ENCODE measurements around the gene STKLD1. TPM values are rescaled to one million over a fixed set of nuclear protein-coding genes. Genes with fewer than 3 reads are reported as not detected.

Gene STKLD1
- total and polyA plus RNA-seq, 9 of the 15 experiments (the other 6 are each of a cell fraction or from before 2014, with no cell fraction given): 0.10 to 0.65 (median 0.33) TPM; not detected in 2

DNA sequence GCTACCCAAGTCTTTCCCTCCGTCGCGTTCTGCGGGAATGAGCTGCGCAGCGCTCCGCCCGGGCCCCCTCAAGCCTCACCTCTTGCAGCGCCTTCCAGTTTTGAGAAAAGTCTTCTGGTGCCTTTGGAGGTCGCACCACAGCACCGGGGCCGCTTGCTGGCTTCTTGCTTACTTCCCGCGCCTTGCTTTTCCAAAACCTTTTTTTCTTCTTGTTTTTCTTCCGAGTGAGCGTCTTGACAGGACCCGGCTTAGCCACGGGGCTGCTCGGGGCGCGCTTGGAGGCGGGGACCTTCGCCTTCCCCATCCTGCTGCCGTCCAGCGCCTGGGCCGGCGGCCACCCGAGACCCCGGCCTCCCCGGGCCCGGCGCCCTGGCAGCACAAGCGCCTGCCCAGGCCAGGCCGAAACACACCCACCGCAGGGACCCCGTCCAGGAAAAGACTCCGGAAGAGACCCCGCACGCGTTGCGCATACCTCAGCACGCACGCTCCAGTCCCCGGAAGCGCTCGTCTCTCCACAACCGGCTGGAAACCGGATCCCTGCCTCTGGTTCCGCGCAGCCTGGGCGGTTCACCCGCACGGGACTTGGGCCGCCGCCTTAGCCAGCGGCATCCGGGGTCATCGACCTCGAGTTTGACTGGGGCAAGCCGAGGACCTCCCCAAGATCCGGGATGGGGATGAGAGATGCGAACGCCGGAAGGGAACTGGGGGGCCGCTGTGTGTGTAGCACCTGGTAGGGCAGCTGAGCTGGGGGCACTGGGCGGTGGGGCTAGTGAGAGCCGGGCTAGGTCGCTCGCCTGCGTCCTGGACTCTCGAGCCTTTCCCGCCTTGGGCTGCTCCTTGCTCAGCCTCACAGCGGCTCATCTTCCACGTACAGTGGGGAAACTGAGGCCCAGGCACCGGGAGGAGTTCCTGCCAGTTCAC, 41.6 kb downstream of the STKLD1 start, which contains the start of gene REXO4 (continued):
- TF ChIP-seq TEAD1 (CRISPR knock-in tag; IDR thresholded peaks at IDR 0.05) (peak; percentile 72 to 75; a peak in 3 of 4 replicates), TAF1 (IDR thresholded peaks at IDR 0.05; ENCODE audit: control insufficient read depth, extremely low read depth, insufficient read depth, low read length, severe bottlenecking) (peak; percentile 87), ZNF584 (CRISPR knock-in tag; IDR thresholded peaks at IDR 0.05; ENCODE audit: low read depth) (0 out of 2 replicates have a peak, but pooled peaks have one; percentile 62), BRF1 (IDR thresholded peaks at IDR 0.05; ENCODE audit: borderline replicate concordance, extremely low read depth, insufficient read length) (no peak), CTBP1 (IDR thresholded peaks at IDR 0.05; ENCODE audit: borderline replicate concordance) (peak; percentile 97), IRF2 (CRISPR knock-in tag; IDR thresholded peaks at IDR 0.05) (no peak), RBM15 (IDR thresholded peaks at IDR 0.05; ENCODE audit: insufficient read depth, low read length) (no peak), BHLHE40 (IDR thresholded peaks at IDR 0.05; ENCODE audit: low read length) (peak; percentile 99)
- TF ChIP-seq, protein P1, sequence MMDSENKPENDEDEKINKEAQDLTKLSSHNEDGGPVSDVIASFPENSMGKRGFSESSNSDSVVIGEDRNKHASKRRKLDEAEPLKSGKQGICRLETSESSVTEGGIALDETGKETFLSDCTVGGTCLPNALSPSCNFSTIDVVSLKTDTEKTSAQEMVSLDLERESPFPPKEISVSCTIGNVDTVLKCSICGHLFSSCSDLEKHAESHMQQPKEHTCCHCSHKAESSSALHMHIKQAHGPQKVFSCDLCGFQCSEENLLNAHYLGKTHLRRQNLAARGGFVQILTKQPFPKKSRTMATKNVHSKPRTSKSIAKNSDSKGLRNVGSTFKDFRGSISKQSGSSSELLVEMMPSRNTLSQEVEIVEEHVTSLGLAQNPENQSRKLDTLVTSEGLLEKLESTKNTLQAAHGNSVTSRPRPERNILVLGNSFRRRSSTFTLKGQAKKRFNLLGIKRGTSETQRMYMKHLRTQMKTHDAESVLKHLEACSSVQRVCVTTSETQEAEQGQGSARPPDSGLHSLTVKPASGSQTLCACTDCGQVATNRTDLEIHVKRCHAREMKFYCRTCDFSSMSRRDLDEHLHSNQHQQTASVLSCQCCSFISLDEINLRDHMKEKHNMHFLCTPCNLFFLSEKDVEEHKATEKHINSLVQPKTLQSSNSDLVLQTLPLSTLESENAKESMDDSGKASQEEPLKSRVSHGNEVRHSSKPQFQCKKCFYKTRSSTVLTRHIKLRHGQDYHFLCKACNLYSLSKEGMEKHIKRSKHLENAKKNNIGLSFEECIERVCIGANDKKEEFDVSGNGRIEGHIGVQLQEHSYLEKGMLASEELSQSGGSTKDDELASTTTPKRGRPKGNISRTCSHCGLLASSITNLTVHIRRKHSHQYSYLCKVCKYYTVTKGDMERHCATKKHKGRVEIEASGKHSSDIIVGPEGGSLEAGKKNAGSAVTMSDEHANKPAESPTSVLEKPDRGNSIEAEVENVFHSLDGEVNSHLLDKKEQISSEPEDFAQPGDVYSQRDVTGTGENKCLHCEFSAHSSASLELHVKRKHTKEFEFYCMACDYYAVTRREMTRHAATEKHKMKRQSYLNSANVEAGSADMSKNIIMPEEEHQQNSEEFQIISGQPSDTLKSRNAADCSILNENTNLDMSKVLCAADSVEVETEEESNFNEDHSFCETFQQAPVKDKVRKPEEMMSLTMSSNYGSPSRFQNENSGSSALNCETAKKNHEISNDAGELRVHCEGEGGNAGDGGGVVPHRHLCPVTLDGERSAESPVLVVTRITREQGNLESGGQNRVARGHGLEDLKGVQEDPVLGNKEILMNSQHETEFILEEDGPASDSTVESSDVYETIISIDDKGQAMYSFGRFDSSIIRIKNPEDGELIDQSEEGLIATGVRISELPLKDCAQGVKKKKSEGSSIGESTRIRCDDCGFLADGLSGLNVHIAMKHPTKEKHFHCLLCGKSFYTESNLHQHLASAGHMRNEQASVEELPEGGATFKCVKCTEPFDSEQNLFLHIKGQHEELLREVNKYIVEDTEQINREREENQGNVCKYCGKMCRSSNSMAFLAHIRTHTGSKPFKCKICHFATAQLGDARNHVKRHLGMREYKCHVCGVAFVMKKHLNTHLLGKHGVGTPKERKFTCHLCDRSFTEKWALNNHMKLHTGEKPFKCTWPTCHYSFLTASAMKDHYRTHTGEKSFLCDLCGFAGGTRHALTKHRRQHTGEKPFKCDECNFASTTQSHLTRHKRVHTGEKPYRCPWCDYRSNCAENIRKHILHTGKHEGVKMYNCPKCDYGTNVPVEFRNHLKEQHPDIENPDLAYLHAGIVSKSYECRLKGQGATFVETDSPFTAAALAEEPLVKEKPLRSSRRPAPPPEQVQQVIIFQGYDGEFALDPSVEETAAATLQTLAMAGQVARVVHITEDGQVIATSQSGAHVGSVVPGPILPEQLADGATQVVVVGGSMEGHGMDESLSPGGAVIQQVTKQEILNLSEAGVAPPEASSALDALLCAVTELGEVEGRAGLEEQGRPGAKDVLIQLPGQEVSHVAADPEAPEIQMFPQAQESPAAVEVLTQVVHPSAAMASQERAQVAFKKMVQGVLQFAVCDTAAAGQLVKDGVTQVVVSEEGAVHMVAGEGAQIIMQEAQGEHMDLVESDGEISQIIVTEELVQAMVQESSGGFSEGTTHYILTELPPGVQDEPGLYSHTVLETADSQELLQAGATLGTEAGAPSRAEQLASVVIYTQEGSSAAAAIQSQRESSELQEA (IDR thresholded peaks at IDR 0.05; ENCODE audit: low read depth): no peak
- TF ChIP-seq, protein P2, sequence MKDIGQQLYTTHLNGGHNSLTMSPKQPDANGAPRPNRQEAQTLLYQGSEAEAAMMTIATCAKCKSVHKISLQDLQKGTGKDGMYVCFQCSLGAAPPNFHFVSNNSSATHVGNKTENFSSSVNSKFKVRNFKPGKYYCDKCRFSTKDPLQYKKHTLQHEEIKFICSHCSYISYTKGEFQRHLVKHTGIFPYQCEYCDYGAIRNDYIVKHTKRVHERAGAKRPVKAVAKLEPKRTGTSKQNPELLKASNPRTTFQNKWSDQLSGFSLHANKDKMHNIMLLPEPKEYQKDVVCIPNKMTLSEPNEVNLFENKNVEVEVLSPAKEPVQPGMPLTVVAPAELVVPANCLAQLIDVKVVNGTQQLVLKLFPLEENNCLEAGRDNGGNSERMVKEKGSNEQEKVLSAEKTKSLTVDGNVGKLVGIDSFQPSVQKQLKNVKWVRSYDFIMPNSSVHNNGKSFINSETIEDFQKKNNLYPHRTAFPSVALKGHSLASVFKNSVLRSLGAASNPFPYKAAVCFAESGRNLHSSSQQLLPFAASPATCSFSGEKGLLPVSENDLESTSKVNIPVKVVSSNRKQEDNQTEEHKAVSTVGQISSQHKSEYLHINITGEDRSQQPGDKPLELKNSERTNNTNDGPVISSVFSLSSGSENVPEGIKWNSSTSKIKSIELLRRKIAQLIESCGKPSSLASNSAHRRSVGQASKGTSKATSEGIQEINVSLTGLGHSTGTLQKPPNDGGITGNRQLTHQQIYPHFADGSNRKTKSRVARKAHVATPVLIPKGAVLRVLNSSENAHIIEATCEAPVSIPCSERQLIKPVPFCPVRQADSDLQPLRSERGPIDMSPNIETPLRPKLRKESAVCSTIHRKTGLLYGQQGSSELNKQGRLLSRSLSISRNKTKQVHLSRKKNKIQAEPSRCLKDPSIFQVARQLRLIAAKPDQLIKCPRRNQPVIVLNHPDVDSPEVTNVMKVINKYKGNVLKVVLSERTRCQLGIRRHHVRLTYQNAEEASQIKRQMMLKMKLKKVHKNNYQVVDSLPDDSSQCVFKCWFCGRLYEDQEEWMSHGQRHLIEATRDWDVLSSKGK (CRISPR knock-in tag; IDR thresholded peaks at IDR 0.05): no peak
- TF ChIP-seq, protein P3, sequence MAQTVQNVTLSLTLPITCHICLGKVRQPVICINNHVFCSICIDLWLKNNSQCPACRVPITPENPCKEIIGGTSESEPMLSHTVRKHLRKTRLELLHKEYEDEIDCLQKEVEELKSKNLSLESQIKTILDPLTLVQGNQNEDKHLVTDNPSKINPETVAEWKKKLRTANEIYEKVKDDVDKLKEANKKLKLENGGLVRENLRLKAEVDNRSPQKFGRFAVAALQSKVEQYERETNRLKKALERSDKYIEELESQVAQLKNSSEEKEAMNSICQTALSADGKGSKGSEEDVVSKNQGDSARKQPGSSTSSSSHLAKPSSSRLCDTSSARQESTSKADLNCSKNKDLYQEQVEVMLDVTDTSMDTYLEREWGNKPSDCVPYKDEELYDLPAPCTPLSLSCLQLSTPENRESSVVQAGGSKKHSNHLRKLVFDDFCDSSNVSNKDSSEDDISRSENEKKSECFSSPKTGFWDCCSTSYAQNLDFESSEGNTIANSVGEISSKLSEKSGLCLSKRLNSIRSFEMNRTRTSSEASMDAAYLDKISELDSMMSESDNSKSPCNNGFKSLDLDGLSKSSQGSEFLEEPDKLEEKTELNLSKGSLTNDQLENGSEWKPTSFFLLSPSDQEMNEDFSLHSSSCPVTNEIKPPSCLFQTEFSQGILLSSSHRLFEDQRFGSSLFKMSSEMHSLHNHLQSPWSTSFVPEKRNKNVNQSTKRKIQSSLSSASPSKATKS (CRISPR knock-in tag; IDR thresholded peaks at IDR 0.05): no peak

All from K562 (cell line).